D721Med (cell line): Measurements from ENCODE around the gene PHLDA2.

Source experiments
- DNase-seq: peaks from one replicate; pipeline ENCODE4 v3.0.0; 2011; ENCODE audit warnings: low spot score; ENCODE audit not compliant: insufficient read length
- FAIRE-seq: peaks from 2 replicates; lab custom pipeline; 2011; peaks lifted over from hg19 to GRCh38; lab: Jason Lieb, UNC
- TF ChIP-seq, protein P1 (sequence below): IDR thresholded peaks from 2 replicates; pipeline ENCODE4 v1.5.1; 2012; ENCODE audit warnings: mild to moderate bottlenecking, control low read depth; ENCODE audit not compliant: insufficient read depth; ENCODE audit errors: missing control alignments

PHLDA2 gene

DNA sequence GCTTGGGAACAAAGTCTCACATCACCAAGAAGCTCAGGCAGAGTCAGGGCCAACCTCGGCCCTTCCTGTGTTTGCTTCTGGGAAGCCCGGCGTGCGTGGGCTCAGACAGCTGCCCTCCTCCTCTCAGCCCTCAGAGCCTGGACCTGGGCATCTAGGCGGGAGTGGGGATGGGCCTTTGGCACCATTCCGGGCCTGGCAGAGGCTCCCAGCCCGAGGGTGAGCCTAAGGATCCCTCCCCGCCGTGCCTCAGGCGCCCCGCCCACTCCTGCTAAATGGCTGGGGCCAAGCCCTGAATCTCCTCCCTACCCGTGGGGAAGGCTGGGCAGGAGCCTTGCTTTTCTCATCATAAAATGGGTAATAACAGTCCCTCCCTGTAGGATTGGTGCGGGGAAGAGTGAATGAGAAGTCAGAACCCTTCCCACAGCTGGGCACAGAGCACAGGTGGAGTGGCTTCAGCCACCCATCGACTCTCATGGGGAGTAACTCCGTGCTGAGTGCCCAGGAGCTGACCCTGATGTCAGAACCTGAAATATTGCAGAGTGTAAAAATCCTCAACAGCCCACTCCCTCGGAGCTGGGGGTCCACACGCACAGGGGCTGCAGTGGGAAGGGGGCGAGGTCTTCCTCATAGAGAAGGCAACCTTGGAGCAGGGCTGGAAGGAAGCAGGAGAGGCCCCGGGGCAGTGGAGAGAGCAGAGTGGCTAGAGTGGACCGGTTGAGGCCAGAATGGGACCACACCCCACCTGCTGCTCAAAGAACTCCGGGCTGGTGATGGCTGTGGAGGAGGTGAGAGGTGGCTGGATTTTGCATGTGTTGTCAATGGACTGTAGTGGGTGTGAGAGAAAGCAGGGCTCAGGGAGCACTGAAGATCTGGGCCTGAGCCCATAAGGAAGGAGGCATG is 24.8 kb downstream of the PHLDA2 start:
- FAIRE-seq (no peak), DNase-seq (no peak)
- TF ChIP-seq, protein P1, sequence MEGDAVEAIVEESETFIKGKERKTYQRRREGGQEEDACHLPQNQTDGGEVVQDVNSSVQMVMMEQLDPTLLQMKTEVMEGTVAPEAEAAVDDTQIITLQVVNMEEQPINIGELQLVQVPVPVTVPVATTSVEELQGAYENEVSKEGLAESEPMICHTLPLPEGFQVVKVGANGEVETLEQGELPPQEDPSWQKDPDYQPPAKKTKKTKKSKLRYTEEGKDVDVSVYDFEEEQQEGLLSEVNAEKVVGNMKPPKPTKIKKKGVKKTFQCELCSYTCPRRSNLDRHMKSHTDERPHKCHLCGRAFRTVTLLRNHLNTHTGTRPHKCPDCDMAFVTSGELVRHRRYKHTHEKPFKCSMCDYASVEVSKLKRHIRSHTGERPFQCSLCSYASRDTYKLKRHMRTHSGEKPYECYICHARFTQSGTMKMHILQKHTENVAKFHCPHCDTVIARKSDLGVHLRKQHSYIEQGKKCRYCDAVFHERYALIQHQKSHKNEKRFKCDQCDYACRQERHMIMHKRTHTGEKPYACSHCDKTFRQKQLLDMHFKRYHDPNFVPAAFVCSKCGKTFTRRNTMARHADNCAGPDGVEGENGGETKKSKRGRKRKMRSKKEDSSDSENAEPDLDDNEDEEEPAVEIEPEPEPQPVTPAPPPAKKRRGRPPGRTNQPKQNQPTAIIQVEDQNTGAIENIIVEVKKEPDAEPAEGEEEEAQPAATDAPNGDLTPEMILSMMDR, result no peak

DNA sequence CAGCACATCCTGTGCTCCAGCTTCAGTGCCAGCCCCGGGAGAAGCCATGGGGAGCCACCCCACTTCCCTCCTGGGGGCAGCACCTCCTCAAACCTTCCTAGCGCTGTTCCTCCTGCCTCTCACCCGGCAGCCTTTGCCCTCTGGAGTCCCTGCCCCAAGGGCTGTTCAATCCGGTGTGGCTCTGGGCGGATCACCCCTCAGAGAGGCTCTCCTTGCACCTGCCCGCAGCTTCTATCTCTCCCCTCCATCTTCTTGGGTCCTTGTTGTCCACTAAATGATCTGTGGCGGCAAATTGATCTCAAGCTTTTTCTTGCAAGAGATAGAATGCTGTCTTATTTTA is 25.6 kb downstream of the PHLDA2 start:
- TF ChIP-seq, protein P1, result no peak
- no peak for FAIRE-seq
- DNase-seq, result no peak

DNA sequence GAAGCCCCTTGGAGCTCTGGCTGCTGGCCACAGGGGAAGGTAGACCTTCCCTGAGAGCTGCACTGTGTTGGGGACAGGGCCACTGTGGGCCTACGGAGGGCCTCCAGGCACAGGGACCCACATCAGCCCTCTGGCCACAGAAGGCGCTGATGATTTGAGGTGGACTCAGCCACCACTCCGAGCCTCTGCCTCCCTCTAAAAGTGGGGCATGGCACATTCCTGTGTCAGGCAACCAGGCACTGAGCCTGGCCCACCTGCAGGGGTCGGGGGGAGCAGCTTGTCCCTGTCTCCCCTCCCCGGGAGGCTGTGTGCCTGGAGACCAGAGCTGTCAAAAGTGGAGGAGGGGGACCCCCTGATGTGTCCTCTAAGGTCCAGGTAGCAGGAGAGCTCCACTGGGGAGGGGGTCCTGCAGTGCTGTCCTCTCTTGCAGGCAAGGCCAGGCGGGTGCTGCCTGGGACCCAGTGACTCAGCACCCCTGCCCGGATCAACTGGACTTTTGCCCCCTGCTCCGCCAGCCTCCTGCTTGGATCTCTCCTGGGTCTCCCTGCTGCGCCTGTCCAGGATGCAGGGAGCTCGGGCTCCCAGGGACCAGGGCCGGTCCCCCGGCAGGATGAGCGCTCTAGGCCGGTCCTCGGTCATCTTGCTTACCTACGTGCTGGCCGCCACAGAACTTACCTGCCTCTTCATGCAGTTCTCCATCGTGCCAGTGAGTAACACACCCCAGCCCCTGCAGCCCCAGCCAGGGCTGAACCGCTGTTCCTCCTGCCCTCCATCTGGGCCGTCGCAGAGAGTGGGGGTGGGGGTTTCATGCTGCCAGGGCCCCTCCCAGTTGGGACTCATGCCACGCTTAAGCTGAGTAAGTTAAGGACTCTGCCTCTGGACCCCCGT is 26.2 kb downstream of the PHLDA2 start:
- TF ChIP-seq, protein P1, result no peak
- no peak for FAIRE-seq
- no peak for DNase-seq

GRCh38 chr11:2901854-2902783 is 27.1 kb downstream of the PHLDA2 start:
- no peak for FAIRE-seq
- TF ChIP-seq, protein P1, result no peak
- DNase-seq, result peak; percentile 72

DNA sequence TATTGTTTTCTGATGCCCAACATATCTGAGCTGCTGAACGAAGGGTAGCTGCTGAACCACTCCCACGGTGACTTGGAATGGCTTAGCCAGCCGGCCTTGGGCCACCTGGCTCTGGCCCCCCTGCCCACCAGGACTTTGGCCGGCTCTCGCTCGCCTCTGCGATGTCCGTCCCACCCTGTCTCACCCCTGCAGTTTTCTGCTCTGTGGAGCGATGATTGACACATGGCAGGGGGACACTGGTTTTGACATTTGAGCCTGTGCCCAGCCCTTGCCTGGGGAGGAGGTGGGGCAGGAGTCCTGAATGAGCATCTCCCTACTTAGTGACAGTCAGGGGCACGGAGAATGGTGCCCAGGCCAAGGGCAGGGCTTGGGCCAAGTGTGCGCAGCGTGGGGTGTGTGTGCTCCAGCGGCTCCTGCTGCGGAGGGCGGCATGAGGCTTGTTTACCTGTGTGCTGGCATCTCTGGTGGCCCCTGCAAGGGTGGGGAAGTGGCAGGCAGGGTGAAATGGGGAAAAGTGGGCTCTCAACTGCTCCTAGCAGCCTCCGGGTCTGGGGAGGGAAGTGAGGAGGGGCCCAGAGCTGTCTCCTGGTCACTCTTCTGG is 27.9 kb downstream of the PHLDA2 start:
- DNase-seq (no peak), FAIRE-seq (no peak)
- TF ChIP-seq, protein P1, result no peak

DNA sequence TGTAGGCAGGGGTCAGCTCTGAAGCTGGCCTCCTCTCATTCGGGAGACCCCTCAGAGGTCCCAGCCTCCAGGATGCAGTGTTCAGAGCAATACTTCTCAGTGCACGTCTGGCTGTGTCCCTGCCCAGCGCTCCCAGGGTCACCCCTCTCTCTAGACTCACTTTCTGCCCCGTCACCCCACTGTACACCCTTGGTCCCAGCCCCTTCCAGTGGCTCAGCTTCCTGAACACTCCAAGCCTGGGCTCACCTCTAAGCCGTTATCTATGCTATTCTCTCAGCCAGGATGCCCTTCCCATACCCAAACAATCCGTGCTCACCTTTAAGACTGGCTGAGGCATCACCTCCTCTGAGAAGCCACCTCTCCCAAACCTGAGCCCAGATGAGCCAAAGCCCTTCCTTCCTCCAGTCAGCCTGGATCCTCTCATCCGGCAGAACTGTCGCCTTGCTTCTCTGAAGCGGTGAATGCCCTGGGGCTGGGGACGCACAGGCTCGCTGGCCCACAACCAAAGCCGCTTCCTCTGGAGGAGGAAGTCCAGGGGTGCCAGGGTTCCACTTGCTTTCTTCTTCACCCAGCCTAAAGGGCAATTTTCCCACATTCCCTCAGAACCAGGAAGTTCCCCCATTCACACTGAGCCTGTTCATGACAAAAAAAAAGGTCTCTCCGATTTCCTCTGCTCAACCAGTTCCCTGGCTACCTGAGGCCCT is 30.0 kb downstream of the PHLDA2 start:
- TF ChIP-seq, protein P1, result no peak
- no peak for DNase-seq
- FAIRE-seq, result no peak
